NCI-H2029 treated with DMSO at 0.1 percent for 48 hours (cell line): ENCODE results near the gene LARGE1.
"Not testable (repeated sequence)": the region's sequence is repeated elsewhere in the genome, so short reads cannot be mapped to it uniquely, and the experiment has no call there.

Source experiments
- DNase-seq: peaks from one replicate; lab custom pipeline; 2025; lab: John Stamatoyannopoulos, UW

Gene LARGE1

GRCh38 chr22:33418484-33418883 is 501.8 kb downstream of the LARGE1 start:
- DNase-seq: no peak

- no peak for DNase-seq
Observed at GRCh38 chr22:33415401-33415800, 504.9 kb downstream of the LARGE1 start.

GRCh38 chr22:33409079-33409478 is 511.2 kb downstream of the LARGE1 start:
- DNase-seq: no peak

GRCh38 chr22:33405194-33405593 is 515.1 kb downstream of the LARGE1 start:
- no peak for DNase-seq

GRCh38 chr22:33404723-33405122 is 515.6 kb downstream of the LARGE1 start:
- no peak for DNase-seq

- DNase-seq: no peak
Observed at GRCh38 chr22:33402325-33402724, 518.0 kb downstream of the LARGE1 start.

- DNase-seq: no peak
Observed at GRCh38 chr22:33401291-33401690, 519.0 kb downstream of the LARGE1 start.

GRCh38 chr22:33400891-33401290 is 519.4 kb downstream of the LARGE1 start:
- no peak for DNase-seq

- no peak for DNase-seq
Observed at GRCh38 chr22:33400061-33400840, 520.0 kb downstream of the LARGE1 start.

- DNase-seq: no peak
Observed at GRCh38 chr22:33397381-33397907, 522.8 kb downstream of the LARGE1 start.

GRCh38 chr22:33393432-33393831 is 526.8 kb downstream of the LARGE1 start:
- DNase-seq: no peak

- no peak for DNase-seq
Observed at GRCh38 chr22:33391298-33391697, 529.0 kb downstream of the LARGE1 start.

- no peak for DNase-seq
Observed at GRCh38 chr22:33389936-33390335, 530.3 kb downstream of the LARGE1 start.

GRCh38 chr22:33386270-33386669 is 534.0 kb downstream of the LARGE1 start:
- DNase-seq: no peak

- no peak for DNase-seq
Observed at GRCh38 chr22:33385611-33386010, 534.7 kb downstream of the LARGE1 start.

- no peak for DNase-seq
Observed at GRCh38 chr22:33382436-33382835, 537.8 kb downstream of the LARGE1 start.

GRCh38 chr22:33381531-33382406 is 538.5 kb downstream of the LARGE1 start:
- no peak for DNase-seq

- no peak for DNase-seq
Observed at GRCh38 chr22:33380789-33381530, 539.3 kb downstream of the LARGE1 start.

- no peak for DNase-seq
Observed at GRCh38 chr22:33379836-33380235, 540.4 kb downstream of the LARGE1 start.

- no peak for DNase-seq
Observed at GRCh38 chr22:33372875-33373274, 547.4 kb downstream of the LARGE1 start.

- DNase-seq: not testable (repeated sequence)
Observed at GRCh38 chr22:33363256-33363655, 557.0 kb downstream of the LARGE1 start.

- no peak for DNase-seq
Observed at GRCh38 chr22:33362702-33363101, 557.6 kb downstream of the LARGE1 start.
